Measurements from ENCODE around the gene ZBTB16. TPM values are rescaled to one million over a fixed set of nuclear protein-coding genes. Genes with fewer than 3 reads are reported as not detected.

The ZBTB16 gene
- polyA plus RNA-seq, 1 donor (not counting 4 experiments of a cell fraction or from before 2014, with no cell fraction given) = 0.18 TPM

- Histone ChIP-seq H3K4me3 (ENCODE audit: control insufficient read depth in 2 of 3, extremely low read depth in 1 of 3, insufficient read depth in 2 of 3, low read depth in 1 of 3, low read length in 3 of 3) (no peak overlapping the region), H3K9me3 (ENCODE audit: control insufficient read depth, low read depth, low read length) (no peaks in the 10 kb centered on the region), H3K4me2 (ENCODE audit: control insufficient read depth, extremely low read depth, insufficient read depth, low read depth, low read length) (no peak overlapping the region), H3K27me3 (ENCODE audit: control insufficient read depth, extremely low read depth, insufficient read depth, low read length) (peaks cover 9% of the 10 kb centered on the region), H3K79me2 (ENCODE audit: control insufficient read depth, insufficient read depth, low read length) (no peaks in the 10 kb centered on the region), H3K27ac (ENCODE audit: control insufficient read depth, insufficient read depth, low read length) (no peak overlapping the region), H3K9ac (ENCODE audit: control insufficient read depth, extremely low read depth, insufficient read depth, low read length) (no peak overlapping the region), H3K36me3 (ENCODE audit: control insufficient read depth in 2 of 2, extremely low read depth in 1 of 2, insufficient read depth in 2 of 2, low read length in 2 of 2) (no peaks in the 10 kb centered on the region), H3K9me1 (ENCODE audit: control insufficient read depth, extremely low read depth, insufficient read depth, low read length) (no peaks in the 10 kb centered on the region), H4K20me1 (ENCODE audit: control insufficient read depth, extremely low read depth, insufficient read depth, low read length) (no peaks in the 10 kb centered on the region), H2AFZ (ENCODE audit: control insufficient read depth, low read length) (no peak overlapping the region), H3K4me1 (ENCODE audit: control insufficient read depth, extremely low read depth, insufficient read depth, low read length) (no peaks in the 10 kb centered on the region)
- dilution Hi-C loops (cut with MboI; ENCODE audit: extremely low pct_ligation_motif_present, low sequenced_read_pairs) = no loop called here
- TF ChIP-seq EZH2 (IDR thresholded peaks at IDR 0.05; ENCODE audit: low read length) = no peak
- TF ChIP-seq, protein P1, sequence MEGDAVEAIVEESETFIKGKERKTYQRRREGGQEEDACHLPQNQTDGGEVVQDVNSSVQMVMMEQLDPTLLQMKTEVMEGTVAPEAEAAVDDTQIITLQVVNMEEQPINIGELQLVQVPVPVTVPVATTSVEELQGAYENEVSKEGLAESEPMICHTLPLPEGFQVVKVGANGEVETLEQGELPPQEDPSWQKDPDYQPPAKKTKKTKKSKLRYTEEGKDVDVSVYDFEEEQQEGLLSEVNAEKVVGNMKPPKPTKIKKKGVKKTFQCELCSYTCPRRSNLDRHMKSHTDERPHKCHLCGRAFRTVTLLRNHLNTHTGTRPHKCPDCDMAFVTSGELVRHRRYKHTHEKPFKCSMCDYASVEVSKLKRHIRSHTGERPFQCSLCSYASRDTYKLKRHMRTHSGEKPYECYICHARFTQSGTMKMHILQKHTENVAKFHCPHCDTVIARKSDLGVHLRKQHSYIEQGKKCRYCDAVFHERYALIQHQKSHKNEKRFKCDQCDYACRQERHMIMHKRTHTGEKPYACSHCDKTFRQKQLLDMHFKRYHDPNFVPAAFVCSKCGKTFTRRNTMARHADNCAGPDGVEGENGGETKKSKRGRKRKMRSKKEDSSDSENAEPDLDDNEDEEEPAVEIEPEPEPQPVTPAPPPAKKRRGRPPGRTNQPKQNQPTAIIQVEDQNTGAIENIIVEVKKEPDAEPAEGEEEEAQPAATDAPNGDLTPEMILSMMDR (optimal IDR thresholded peaks at IDR 0.05 in 1 of 3, IDR thresholded peaks at IDR 0.05 in 1 of 3, conservative IDR thresholded peaks at IDR 0.05 in 1 of 3; ENCODE audit: extremely low read depth in 1 of 3, insufficient read depth in 2 of 3, low read length in 3 of 3) = no peak
- FAIRE-seq = no peak
- DNase-seq (ENCODE audit: low read depth, low spot score) = no peak
Measured at GRCh38 chr11:114121138-114121537, 61.6 kb downstream of the ZBTB16 start.

GRCh38 chr11:114121804-114122504 lies 62.4 kb downstream of the ZBTB16 start:
- dilution Hi-C loops (cut with MboI; ENCODE audit: extremely low pct_ligation_motif_present, low sequenced_read_pairs) = no loop called here
- Histone ChIP-seq H3K79me2 (ENCODE audit: control insufficient read depth, insufficient read depth, low read length) (no peaks in the 10 kb centered on the region), H3K4me2 (ENCODE audit: control insufficient read depth, extremely low read depth, insufficient read depth, low read depth, low read length) (no peak overlapping the region), H3K27ac (ENCODE audit: control insufficient read depth, insufficient read depth, low read length) (no peak overlapping the region), H3K4me1 (ENCODE audit: control insufficient read depth, extremely low read depth, insufficient read depth, low read length) (no peaks in the 10 kb centered on the region), H3K27me3 (ENCODE audit: control insufficient read depth, extremely low read depth, insufficient read depth, low read length) (peaks cover 11% of the 10 kb centered on the region), H3K9me3 (ENCODE audit: control insufficient read depth, low read depth, low read length) (no peaks in the 10 kb centered on the region), H3K9me1 (ENCODE audit: control insufficient read depth, extremely low read depth, insufficient read depth, low read length) (no peaks in the 10 kb centered on the region), H2AFZ (ENCODE audit: control insufficient read depth, low read length) (no peak overlapping the region), H3K9ac (ENCODE audit: control insufficient read depth, extremely low read depth, insufficient read depth, low read length) (no peak overlapping the region), H3K36me3 (ENCODE audit: control insufficient read depth in 2 of 2, extremely low read depth in 1 of 2, insufficient read depth in 2 of 2, low read length in 2 of 2) (no peaks in the 10 kb centered on the region), H4K20me1 (ENCODE audit: control insufficient read depth, extremely low read depth, insufficient read depth, low read length) (no peaks in the 10 kb centered on the region), H3K4me3 (ENCODE audit: control insufficient read depth in 2 of 3, extremely low read depth in 1 of 3, insufficient read depth in 2 of 3, low read depth in 1 of 3, low read length in 3 of 3) (no peak overlapping the region)
- DNase-seq (ENCODE audit: low read depth, low spot score) (no peak), FAIRE-seq (no peak)
- TF ChIP-seq, protein P1 (optimal IDR thresholded peaks at IDR 0.05 in 1 of 3, IDR thresholded peaks at IDR 0.05 in 1 of 3, conservative IDR thresholded peaks at IDR 0.05 in 1 of 3; ENCODE audit: extremely low read depth in 1 of 3, insufficient read depth in 2 of 3, low read length in 3 of 3) = no peak
- no peak for TF ChIP-seq EZH2 (IDR thresholded peaks at IDR 0.05; ENCODE audit: low read length)
